Panc1 (cell line): ENCODE measurements around the gene PTPRK.

Source experiments
- CTCF ChIP-seq: fragments of 450-650 bp; IDR thresholded peaks from 2 replicates; pipeline ENCODE4 v1.5.1; 2017; ENCODE audit warnings: mild to moderate bottlenecking
- POLR2AphosphoS5 ChIP-seq: IDR thresholded peaks from 2 replicates; pipeline ENCODE4 v1.6.1; 2012; ENCODE audit warnings: mild to moderate bottlenecking, low read depth, low read length, moderate library complexity
- SIN3A ChIP-seq: IDR thresholded peaks from 2 replicates; pipeline ENCODE4 v1.6.1; 2012; ENCODE audit warnings: low read depth, mild to moderate bottlenecking, low read length, moderate library complexity, borderline replicate concordance; ENCODE audit not compliant: insufficient read depth
- TF ChIP-seq, protein P1 (sequence below), 2 experiments: IDR thresholded peaks; 2 replicates each; pipeline ENCODE4 v1.6.1; 2011 to 2012; ENCODE audit warnings: low read depth in 2 of 2, control low read depth in 1 of 2, low read length in 1 of 2, mild to moderate bottlenecking in 1 of 2, moderate library complexity in 1 of 2; ENCODE audit not compliant: insufficient read depth in 1 of 2

GRCh38 chr6:128388380-128388779 lies 132.0 kb downstream of the PTPRK start:
- no peak for TF ChIP-seq CTCF
- no peak for TF ChIP-seq POLR2AphosphoS5
- no peak for TF ChIP-seq SIN3A
- TF ChIP-seq, protein P1, sequence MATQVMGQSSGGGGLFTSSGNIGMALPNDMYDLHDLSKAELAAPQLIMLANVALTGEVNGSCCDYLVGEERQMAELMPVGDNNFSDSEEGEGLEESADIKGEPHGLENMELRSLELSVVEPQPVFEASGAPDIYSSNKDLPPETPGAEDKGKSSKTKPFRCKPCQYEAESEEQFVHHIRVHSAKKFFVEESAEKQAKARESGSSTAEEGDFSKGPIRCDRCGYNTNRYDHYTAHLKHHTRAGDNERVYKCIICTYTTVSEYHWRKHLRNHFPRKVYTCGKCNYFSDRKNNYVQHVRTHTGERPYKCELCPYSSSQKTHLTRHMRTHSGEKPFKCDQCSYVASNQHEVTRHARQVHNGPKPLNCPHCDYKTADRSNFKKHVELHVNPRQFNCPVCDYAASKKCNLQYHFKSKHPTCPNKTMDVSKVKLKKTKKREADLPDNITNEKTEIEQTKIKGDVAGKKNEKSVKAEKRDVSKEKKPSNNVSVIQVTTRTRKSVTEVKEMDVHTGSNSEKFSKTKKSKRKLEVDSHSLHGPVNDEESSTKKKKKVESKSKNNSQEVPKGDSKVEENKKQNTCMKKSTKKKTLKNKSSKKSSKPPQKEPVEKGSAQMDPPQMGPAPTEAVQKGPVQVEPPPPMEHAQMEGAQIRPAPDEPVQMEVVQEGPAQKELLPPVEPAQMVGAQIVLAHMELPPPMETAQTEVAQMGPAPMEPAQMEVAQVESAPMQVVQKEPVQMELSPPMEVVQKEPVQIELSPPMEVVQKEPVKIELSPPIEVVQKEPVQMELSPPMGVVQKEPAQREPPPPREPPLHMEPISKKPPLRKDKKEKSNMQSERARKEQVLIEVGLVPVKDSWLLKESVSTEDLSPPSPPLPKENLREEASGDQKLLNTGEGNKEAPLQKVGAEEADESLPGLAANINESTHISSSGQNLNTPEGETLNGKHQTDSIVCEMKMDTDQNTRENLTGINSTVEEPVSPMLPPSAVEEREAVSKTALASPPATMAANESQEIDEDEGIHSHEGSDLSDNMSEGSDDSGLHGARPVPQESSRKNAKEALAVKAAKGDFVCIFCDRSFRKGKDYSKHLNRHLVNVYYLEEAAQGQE (IDR thresholded peaks at IDR 0.05; ENCODE audit: insufficient read depth in 1 of 2, low read depth in 2 of 2, low read length in 1 of 2): no peak
